Suprapubic skin (tissue), 4 donors: ENCODE measurements around the gene CAMTA2.

Experiments
- POLR2A ChIP-seq, 2 donors: fragments of 450-650 bp; IDR thresholded peaks; one replicate each; pipeline ENCODE4 v1.6.1; 2017; ENCODE audit warnings: antibody characterized with exemption in 2 of 2, mild to moderate bottlenecking in 2 of 2, moderate library complexity in 2 of 2
- POLR2AphosphoS5 ChIP-seq, 3 donors: sonication (generic); formaldehyde crosslinking; IDR thresholded peaks; one replicate each; pipeline ENCODE4 v1.6.1; 2017; ENCODE audit warnings: antibody characterized with exemption in 3 of 3
- TF ChIP-seq, protein P1 (sequence below), 2 donors: fragments of 200-600 bp in 1 of 2; fragments of 450-650 bp in 1 of 2; sonication (generic) in 1 of 2; IDR thresholded peaks; one replicate each; pipeline ENCODE4 v1.5.1; 2016 to 2019; ENCODE audit warnings: antibody characterized with exemption in 2 of 2, mild to moderate bottlenecking in 1 of 2, moderate library complexity in 1 of 2

DNA sequence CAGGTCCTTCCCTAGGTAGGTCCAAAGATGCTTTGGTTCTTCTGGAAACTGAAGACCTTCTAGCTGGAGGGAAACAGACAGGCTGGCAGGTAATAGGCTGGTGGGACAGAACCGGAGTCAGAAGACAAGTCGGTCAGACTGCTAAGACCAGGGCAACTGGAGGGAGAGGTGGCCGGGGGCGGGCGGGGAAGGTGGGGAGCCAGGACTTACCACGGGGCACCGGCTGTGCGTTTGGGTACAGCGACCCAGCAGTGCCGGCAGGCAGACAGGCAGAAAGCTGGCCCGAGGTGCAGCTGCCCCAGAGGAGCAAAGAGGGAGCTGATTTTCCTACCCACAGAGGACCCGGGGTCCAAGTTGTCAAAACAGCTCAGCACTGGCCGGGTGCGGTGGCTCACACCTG is 47.2 kb upstream of the CAMTA2 start:
- TF ChIP-seq POLR2A (IDR thresholded peaks at IDR 0.05) (no peak), POLR2AphosphoS5 (IDR thresholded peaks at IDR 0.05) (no peak)
- TF ChIP-seq, protein P1, sequence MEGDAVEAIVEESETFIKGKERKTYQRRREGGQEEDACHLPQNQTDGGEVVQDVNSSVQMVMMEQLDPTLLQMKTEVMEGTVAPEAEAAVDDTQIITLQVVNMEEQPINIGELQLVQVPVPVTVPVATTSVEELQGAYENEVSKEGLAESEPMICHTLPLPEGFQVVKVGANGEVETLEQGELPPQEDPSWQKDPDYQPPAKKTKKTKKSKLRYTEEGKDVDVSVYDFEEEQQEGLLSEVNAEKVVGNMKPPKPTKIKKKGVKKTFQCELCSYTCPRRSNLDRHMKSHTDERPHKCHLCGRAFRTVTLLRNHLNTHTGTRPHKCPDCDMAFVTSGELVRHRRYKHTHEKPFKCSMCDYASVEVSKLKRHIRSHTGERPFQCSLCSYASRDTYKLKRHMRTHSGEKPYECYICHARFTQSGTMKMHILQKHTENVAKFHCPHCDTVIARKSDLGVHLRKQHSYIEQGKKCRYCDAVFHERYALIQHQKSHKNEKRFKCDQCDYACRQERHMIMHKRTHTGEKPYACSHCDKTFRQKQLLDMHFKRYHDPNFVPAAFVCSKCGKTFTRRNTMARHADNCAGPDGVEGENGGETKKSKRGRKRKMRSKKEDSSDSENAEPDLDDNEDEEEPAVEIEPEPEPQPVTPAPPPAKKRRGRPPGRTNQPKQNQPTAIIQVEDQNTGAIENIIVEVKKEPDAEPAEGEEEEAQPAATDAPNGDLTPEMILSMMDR (IDR thresholded peaks at IDR 0.05), result no peak
